ENCODE data around the gene SCGB1C2.

The SCGB1C2 gene

DNA sequence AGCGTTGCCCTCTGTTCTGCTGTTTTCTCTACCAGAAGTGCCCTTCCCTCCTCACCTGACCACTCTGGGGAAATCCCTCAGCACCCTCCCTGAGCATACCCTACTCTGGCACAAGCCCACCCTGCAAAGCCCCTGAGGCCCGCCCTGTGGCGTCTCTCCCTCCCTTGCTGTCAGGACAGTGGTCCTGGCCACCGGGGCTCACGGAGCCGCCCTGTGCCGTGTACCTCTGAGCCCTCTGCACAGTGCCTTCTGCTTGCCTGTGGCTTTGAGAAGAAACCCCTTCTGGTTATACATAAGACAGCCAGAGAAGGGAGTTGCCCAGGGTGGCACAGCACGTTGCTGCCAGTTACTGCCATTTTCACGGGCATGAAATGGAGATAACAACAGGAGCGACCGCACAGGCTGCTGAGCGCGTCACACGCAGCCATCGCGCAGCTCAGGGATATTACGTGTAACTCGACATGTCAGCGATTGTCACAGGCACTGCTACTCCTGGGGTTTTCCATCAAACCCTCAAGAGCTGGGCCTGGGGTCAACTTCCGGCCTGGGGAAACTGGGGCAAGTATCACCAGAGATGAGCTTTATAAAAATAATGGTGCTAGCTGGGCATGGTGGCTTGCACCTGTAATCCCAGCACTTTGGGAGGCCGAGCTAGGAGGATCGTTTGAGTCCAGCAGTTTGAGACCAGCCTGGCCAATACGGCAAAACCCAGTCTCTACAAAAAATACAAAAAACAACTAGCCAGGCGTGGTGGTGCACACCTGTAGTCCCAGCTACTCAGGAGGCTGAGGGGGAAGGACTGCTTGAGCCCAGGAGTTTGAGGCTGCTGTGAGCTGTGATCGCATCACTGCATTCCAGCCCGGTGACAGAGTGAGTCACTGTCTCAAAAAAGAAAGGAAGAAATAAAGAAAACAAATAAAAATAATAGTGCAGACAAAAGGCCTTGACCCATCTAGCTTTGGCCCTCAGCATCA lies 14.8 kb downstream of the SCGB1C2 start:
- DNase-seq (ENCODE audit: low read depth, low spot score) = no peak
- H3K9me3 ChIP-seq (ENCODE audit: insufficient read depth, low read length) = no peaks in the 10 kb centered on the region
- no peaks in the 10 kb centered on the region for H3K36me3 ChIP-seq (ENCODE audit: insufficient read depth, insufficient read length, low read length)
- no peaks in the 10 kb centered on the region for H3K27me3 ChIP-seq (ENCODE audit: insufficient read depth, insufficient read length)
- H3K4me1 ChIP-seq (ENCODE audit: insufficient read depth, insufficient read length) = no peaks in the 10 kb centered on the region
- no peak overlapping the region for H3K9ac ChIP-seq (ENCODE audit: insufficient read length, low read depth)
- no peak overlapping the region for H3K4me3 ChIP-seq (ENCODE audit: insufficient read length, low read depth)
- no peak for TF ChIP-seq ZNF274 (IDR thresholded peaks at IDR 0.05; ENCODE audit: low read depth, low read length)
- no peak for TF ChIP-seq YY1 (IDR thresholded peaks at IDR 0.05; ENCODE audit: insufficient read depth, insufficient read length)
- TF ChIP-seq SUZ12 (IDR thresholded peaks at IDR 0.05; ENCODE audit: extremely low read depth, insufficient read depth, insufficient read length) = no peak

DNA sequence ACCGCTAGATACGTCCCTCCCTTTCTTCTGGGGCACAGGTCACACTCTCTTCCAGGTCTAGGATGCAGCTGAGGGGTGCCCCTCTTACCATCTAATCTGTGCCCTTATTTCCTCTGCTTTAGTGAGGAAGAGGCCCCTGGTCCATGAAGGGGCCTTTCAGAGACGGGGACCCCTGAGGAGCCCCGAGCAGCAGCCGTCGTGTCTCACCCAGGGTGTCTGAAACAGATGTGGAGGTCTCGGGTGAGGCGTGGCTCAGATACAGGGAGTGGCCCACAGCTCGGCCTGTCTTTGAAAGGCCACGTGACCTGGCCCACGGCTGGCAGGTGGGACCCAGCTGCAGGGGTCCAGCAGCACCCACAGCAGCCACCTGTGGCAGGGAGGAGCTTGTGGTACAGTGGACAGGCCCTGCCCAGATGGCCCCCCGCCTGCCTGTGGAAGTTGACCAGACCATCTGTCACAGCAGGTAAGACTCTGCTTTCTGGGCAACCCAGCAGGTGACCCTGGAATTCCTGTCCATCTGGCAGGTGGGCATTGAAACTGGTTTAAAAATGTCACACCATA lies 15.6 kb downstream of the SCGB1C2 start:
- Histone ChIP-seq H3K27me3 (ENCODE audit: insufficient read depth, insufficient read length) (no peaks in the 10 kb centered on the region), H3K4me1 (ENCODE audit: insufficient read depth, insufficient read length) (no peaks in the 10 kb centered on the region), H3K9me3 (ENCODE audit: insufficient read depth, low read length) (no peaks in the 10 kb centered on the region)

GRCh38 chr17:153851-154250 lies 16.5 kb downstream of the SCGB1C2 start:
- DNase-seq (ENCODE audit: low read depth, low spot score) = no peak
- TF ChIP-seq YY1 (IDR thresholded peaks at IDR 0.05; ENCODE audit: insufficient read depth, insufficient read length) (no peak), ZNF274 (IDR thresholded peaks at IDR 0.05; ENCODE audit: low read depth, low read length) (no peak), SUZ12 (IDR thresholded peaks at IDR 0.05; ENCODE audit: extremely low read depth, insufficient read depth, insufficient read length) (no peak)
- no peaks in the 10 kb centered on the region for H3K9me3 ChIP-seq (ENCODE audit: insufficient read depth, low read length)
- H3K9ac ChIP-seq (ENCODE audit: insufficient read length, low read depth) = no peak overlapping the region
- no peaks in the 10 kb centered on the region for H3K36me3 ChIP-seq (ENCODE audit: insufficient read depth, insufficient read length, low read length)
- no peaks in the 10 kb centered on the region for H3K27me3 ChIP-seq (ENCODE audit: insufficient read depth, insufficient read length)
- H3K4me1 ChIP-seq (ENCODE audit: insufficient read depth, insufficient read length) = no peaks in the 10 kb centered on the region
- H3K4me3 ChIP-seq (ENCODE audit: insufficient read length, low read depth) = no peak overlapping the region

More for the DNA sequence above, 15.6 kb downstream of the SCGB1C2 start:
- no peak for DNase-seq (ENCODE audit: low read depth, low spot score)
- Histone ChIP-seq H3K36me3 (ENCODE audit: insufficient read depth, insufficient read length, low read length) (no peaks in the 10 kb centered on the region), H3K4me3 (ENCODE audit: insufficient read length, low read depth) (no peak overlapping the region), H3K9ac (ENCODE audit: insufficient read length, low read depth) (no peak overlapping the region)
- TF ChIP-seq YY1 (IDR thresholded peaks at IDR 0.05; ENCODE audit: insufficient read depth, insufficient read length) (no peak), SUZ12 (IDR thresholded peaks at IDR 0.05; ENCODE audit: extremely low read depth, insufficient read depth, insufficient read length) (no peak), ZNF274 (IDR thresholded peaks at IDR 0.05; ENCODE audit: low read depth, low read length) (no peak)

DNA sequence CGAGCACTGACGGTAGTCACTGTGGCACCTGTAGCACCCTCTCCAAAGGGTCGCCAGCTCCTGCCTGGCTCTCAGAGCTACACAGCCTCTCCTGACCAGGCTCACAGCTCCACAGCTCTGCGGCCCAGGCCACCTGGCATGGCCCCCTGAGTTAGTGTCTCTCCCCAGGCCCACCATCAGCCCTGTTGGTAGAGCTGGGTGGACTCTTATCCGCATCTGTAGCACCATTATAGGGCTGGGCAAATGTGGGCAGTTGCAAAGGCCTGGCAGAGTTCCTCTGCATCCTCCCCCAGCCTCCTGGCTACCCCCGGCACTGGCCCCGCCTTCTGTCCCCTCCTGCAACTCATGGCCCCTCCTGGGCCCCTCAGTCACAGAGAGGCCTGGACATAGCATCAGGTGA lies 18.2 kb downstream of the SCGB1C2 start:
- no peak for DNase-seq (ENCODE audit: low read depth, low spot score)
- Histone ChIP-seq H3K9me3 (ENCODE audit: insufficient read depth, low read length) (no peaks in the 10 kb centered on the region), H3K27me3 (ENCODE audit: insufficient read depth, insufficient read length) (no peaks in the 10 kb centered on the region), H3K36me3 (ENCODE audit: insufficient read depth, insufficient read length, low read length) (no peaks in the 10 kb centered on the region), H3K9ac (ENCODE audit: insufficient read length, low read depth) (no peak overlapping the region), H3K4me3 (ENCODE audit: insufficient read length, low read depth) (no peak overlapping the region), H3K4me1 (ENCODE audit: insufficient read depth, insufficient read length) (no peaks in the 10 kb centered on the region)
- TF ChIP-seq ZNF274 (IDR thresholded peaks at IDR 0.05; ENCODE audit: low read depth, low read length) (no peak), SUZ12 (IDR thresholded peaks at IDR 0.05; ENCODE audit: extremely low read depth, insufficient read depth, insufficient read length) (no peak), YY1 (IDR thresholded peaks at IDR 0.05; ENCODE audit: insufficient read depth, insufficient read length) (no peak)

- H3K27me3 ChIP-seq (ENCODE audit: insufficient read depth, insufficient read length) = no peaks in the 10 kb centered on the region
- H3K4me1 ChIP-seq (ENCODE audit: insufficient read depth, insufficient read length) = no peaks in the 10 kb centered on the region
- no peak overlapping the region for H3K4me3 ChIP-seq (ENCODE audit: insufficient read length, low read depth)
- H3K36me3 ChIP-seq (ENCODE audit: insufficient read depth, insufficient read length, low read length) = no peaks in the 10 kb centered on the region
- TF ChIP-seq ZNF274 (IDR thresholded peaks at IDR 0.05; ENCODE audit: low read depth, low read length) (no peak), SUZ12 (IDR thresholded peaks at IDR 0.05; ENCODE audit: extremely low read depth, insufficient read depth, insufficient read length) (no peak), YY1 (IDR thresholded peaks at IDR 0.05; ENCODE audit: insufficient read depth, insufficient read length) (no peak)
- no peak for DNase-seq (ENCODE audit: low read depth, low spot score)
- no peak overlapping the region for H3K9ac ChIP-seq (ENCODE audit: insufficient read length, low read depth)
- no peaks in the 10 kb centered on the region for H3K9me3 ChIP-seq (ENCODE audit: insufficient read depth, low read length)
These were observed 18.8 kb downstream of the SCGB1C2 start for GRCh38 chr17:156094-156621.

DNA sequence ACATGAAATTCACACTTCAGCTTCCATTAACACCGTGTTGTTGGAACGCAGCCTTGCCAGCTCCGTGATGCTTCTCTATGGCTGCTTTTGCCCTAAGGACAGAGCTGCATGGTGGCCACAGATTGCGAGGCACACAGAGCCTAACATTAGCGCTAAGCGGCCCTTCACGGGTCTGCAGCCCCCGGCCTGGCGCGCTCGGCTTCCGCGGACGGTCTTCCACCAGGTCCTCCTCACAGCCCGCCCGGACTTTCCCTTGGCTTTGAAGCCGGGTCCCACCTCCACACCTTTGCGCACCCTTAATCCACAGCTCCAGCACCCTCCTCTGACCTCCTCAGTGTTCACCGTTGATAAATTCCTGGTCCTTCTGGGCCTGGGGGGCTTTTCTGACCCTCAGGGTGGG lies 19.6 kb downstream of the SCGB1C2 start:
- H3K27me3 ChIP-seq (ENCODE audit: insufficient read depth, insufficient read length) = no peaks in the 10 kb centered on the region
- TF ChIP-seq YY1 (IDR thresholded peaks at IDR 0.05; ENCODE audit: insufficient read depth, insufficient read length) (no peak), ZNF274 (IDR thresholded peaks at IDR 0.05; ENCODE audit: low read depth, low read length) (no peak), SUZ12 (IDR thresholded peaks at IDR 0.05; ENCODE audit: extremely low read depth, insufficient read depth, insufficient read length) (no peak)
- H3K9ac ChIP-seq (ENCODE audit: insufficient read length, low read depth) = no peak overlapping the region
- no peaks in the 10 kb centered on the region for H3K9me3 ChIP-seq (ENCODE audit: insufficient read depth, low read length)
- H3K36me3 ChIP-seq (ENCODE audit: insufficient read depth, insufficient read length, low read length) = no peaks in the 10 kb centered on the region
- H3K4me3 ChIP-seq (ENCODE audit: insufficient read length, low read depth) = no peak overlapping the region
- no peak for DNase-seq (ENCODE audit: low read depth, low spot score)
- no peaks in the 10 kb centered on the region for H3K4me1 ChIP-seq (ENCODE audit: insufficient read depth, insufficient read length)

- no peak for TF ChIP-seq YY1 (IDR thresholded peaks at IDR 0.05; ENCODE audit: insufficient read depth, insufficient read length)
- no peak for TF ChIP-seq ZNF274 (IDR thresholded peaks at IDR 0.05; ENCODE audit: low read depth, low read length)
- TF ChIP-seq SUZ12 (IDR thresholded peaks at IDR 0.05; ENCODE audit: extremely low read depth, insufficient read depth, insufficient read length) = no peak
These were observed 20.5 kb downstream of the SCGB1C2 start for GRCh38 chr17:157901-158300.

More at GRCh38 chr17:157901-158300, 20.5 kb downstream of the SCGB1C2 start:
- no peaks in the 10 kb centered on the region for H3K9me3 ChIP-seq (ENCODE audit: insufficient read depth, low read length)
- H3K36me3 ChIP-seq (ENCODE audit: insufficient read depth, insufficient read length, low read length) = no peaks in the 10 kb centered on the region
- DNase-seq (ENCODE audit: low read depth, low spot score) = no peak
- H3K27me3 ChIP-seq (ENCODE audit: insufficient read depth, insufficient read length) = no peaks in the 10 kb centered on the region
- no peak overlapping the region for H3K4me3 ChIP-seq (ENCODE audit: insufficient read length, low read depth)
- no peaks in the 10 kb centered on the region for H3K4me1 ChIP-seq (ENCODE audit: insufficient read depth, insufficient read length)
- no peak overlapping the region for H3K9ac ChIP-seq (ENCODE audit: insufficient read length, low read depth)

Measured in NT2/D1 (cell line).